ENCODE measurements around the gene FGF21. TPM values are rescaled to one million over a fixed set of nuclear protein-coding genes. Genes with fewer than 3 reads are reported as not detected.
A peak's percentile ranks its signal among the peaks of the same experiment; 100 is the strongest.

FGF21 gene
- total RNA-seq, 1 experiment from 2014 or later, result not detected

DNA sequence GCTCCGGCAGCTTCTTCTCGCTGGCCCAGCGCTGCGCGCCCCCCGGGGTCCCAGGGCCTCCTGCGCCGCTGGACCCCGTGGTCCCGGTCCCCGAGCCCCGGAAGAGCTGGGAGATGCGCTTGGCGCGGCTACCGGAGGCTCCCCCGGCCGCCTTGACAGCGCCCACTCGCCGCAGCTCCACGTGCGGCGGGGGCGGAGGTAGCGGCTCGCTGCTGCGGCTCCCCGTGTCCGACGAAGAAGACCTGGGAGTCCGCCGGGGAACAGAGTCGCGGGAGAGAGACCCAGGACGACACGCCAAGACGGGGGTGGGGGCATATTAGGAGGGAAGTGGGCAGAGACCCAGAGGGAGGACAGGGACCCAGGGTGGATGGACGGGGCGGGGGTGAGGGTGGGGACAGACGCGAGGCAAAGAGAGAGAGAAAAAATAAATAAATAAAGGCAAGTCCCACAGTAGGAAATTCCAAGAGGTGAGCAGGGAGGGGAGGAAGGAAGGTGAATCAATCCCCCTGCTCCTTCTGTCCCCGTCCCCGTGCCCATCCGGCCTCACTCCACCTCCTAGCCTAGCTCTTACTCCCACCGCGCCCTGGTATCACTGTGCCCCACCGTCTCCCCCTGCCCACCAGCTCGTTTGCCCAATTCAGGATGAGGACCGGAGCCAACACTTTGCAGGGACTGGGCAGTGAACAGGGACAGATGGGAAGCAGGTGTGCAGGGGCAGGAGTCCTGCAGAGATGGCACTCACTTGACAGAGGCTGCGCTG, 15.7 kb upstream of the FGF21 start:
- H3K9me3 Mint-ChIP-seq (ENCODE audit: low read depth, unreplicated experiment), result no peaks in the 10 kb centered on the region
- peaks cover 27% of the 10 kb centered on the region for H3K27me3 Mint-ChIP-seq (ENCODE audit: unreplicated experiment)
- intact Hi-C loops (cut with micrococcal nuclease; ENCODE audit: unreplicated experiment), result loop anchor here (5.0 kb wide), 1 partner anchor 62 kb away; no protein-coding TSS in a partner anchor
- CTCF ChIA-PET, result interaction anchor here (0.6 to 2.3 kb wide), 11 partner anchors 19 to 574 kb away, joined by 3 to 15 read pairs (median 5); partner anchors contain the start of gene CA11
- BruUV-seq (replicated peaks), result no TSS peak
- H3K36me3 Mint-ChIP-seq (ENCODE audit: insufficient read depth, unreplicated experiment), result peaks cover 17% of the 10 kb centered on the region
- no peak for DNase-seq
- peak overlapping the region; percentile 26 for H3K4me3 Mint-ChIP-seq (ENCODE audit: low read depth, unreplicated experiment)
- TF ChIP-seq, protein P1, sequence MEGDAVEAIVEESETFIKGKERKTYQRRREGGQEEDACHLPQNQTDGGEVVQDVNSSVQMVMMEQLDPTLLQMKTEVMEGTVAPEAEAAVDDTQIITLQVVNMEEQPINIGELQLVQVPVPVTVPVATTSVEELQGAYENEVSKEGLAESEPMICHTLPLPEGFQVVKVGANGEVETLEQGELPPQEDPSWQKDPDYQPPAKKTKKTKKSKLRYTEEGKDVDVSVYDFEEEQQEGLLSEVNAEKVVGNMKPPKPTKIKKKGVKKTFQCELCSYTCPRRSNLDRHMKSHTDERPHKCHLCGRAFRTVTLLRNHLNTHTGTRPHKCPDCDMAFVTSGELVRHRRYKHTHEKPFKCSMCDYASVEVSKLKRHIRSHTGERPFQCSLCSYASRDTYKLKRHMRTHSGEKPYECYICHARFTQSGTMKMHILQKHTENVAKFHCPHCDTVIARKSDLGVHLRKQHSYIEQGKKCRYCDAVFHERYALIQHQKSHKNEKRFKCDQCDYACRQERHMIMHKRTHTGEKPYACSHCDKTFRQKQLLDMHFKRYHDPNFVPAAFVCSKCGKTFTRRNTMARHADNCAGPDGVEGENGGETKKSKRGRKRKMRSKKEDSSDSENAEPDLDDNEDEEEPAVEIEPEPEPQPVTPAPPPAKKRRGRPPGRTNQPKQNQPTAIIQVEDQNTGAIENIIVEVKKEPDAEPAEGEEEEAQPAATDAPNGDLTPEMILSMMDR (IDR thresholded peaks at IDR 0.05; ENCODE audit: unreplicated experiment), result no peak
- peaks cover 8% of the 10 kb centered on the region for H3K4me1 Mint-ChIP-seq (ENCODE audit: low read depth, unreplicated experiment)
- H3K27ac Mint-ChIP-seq (ENCODE audit: unreplicated experiment), result no peak overlapping the region

DNA sequence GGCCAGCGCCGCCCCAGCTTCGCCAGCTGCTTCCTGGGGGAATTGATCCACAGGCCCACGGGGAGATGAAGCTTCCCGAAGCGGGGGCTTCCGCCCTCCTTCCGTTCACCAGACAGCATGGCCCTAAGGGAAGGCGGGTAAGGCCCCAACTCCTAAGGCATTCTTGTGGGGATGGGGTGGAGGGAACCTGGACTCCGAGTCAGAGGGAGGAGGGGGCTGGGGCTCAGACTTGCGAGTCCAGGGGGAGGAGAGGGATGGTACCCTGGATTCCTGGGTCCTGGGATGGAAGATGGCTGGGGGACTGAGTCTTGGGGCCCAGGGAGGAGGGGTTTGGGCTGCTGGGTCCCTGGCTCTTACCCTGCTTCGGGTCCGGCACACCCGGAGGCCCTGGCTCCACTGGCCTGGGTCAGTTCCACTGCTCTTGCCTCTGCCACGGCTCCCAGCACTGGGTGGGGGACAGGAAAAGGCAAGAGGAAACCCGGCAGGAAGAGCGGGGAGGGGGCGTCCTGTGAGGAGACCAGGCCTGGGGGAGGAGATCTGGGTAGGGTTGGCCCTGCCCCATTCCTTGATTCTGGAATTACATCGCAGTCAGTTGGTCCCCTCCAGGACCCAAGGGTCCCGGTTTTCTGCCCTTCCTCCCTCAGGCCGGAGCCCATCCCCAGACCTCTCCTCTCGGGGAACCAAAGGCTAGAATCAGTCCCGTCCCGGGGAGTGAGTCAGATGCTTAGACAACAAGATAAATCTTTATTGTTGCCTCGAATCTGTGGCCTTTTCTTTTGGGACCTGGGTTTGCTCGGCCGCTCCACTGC, 15.0 kb upstream of the FGF21 start, which contains the start of gene RASIP1:
RASIP1 (minus strand) TSS at position 447 of the 809 bp plus-strand sequence; CDS start at position 119, 328 bp downstream.
- Mint-ChIP-seq H3K4me3 (ENCODE audit: low read depth, unreplicated experiment) (no peak within 1 kb of the TSS), H3K4me1 (ENCODE audit: low read depth, unreplicated experiment) (peaks cover 8% of the 10 kb centered on the region), H3K9me3 (ENCODE audit: low read depth, unreplicated experiment) (no peaks in the 10 kb centered on the region), H3K27me3 (ENCODE audit: unreplicated experiment) (peaks cover 20% of the 10 kb centered on the region), H3K36me3 (ENCODE audit: insufficient read depth, unreplicated experiment) (peaks cover 10% of the 10 kb centered on the region), H3K27ac (ENCODE audit: unreplicated experiment) (no peak within 1 kb of the TSS)
- DNase-seq, result no peak
- intact Hi-C loops (cut with micrococcal nuclease; ENCODE audit: unreplicated experiment), result no loop called here
- TF ChIP-seq, protein P1 (IDR thresholded peaks at IDR 0.05; ENCODE audit: unreplicated experiment), result no peak
- CTCF ChIA-PET, result interaction anchor here (0.6 to 2.3 kb wide), 3 partner anchors 62 to 575 kb away, joined by 3 to 15 read pairs (median 3); no protein-coding TSS in a partner anchor
- BruUV-seq (replicated peaks), result no TSS peak

DNA sequence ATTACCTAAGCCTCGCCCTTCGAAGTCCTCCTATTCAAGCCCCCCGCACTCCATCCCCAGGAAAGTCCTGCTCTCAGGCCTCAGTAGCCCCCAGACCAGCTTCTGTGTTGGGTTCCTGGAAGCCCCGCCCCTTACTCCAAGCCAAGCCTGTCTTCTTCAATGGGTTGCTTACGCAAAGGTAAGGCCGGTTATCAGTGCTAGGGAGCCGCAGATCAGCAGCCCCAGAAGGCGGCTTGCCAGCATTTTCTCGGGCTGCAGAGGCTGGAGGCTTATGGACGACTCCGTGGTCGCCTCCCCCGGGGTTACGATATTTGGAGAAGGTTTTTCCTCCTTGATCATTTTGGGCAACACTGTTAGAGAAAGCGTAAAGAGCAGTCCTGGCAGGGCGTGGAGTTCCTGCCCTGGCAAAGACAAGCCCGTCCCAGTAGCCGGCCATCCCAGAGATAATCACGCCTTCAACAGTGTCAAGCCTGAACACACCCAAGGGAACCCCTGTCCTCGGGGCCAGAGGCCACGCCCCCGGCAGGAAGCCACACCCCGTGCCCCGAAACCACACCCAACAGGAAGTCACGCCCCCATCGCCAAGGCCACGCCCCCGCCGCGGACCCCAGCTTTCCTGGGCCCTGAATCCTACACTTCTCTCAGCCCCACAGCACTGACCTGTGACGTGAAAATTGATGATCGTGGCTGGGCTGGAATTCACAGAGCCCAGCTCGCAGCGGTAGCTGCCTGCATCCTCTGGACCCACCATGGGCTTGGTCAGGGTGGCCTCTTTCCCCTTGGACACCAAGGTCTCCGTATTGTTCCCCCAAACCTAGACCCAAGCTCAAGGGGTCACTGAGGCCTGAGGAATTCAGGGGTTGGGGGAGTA, 14.0 kb upstream of the FGF21 start:
- CTCF ChIA-PET, result no interaction called here
- peak; percentile 37 for DNase-seq
- peaks cover 10% of the 10 kb centered on the region for H3K36me3 Mint-ChIP-seq (ENCODE audit: insufficient read depth, unreplicated experiment)
- H3K4me1 Mint-ChIP-seq (ENCODE audit: low read depth, unreplicated experiment), result peaks cover 8% of the 10 kb centered on the region
- no peaks in the 10 kb centered on the region for H3K9me3 Mint-ChIP-seq (ENCODE audit: low read depth, unreplicated experiment)
- H3K27ac Mint-ChIP-seq (ENCODE audit: unreplicated experiment), result no peak overlapping the region
- BruUV-seq (replicated peaks), result no TSS peak
- intact Hi-C loops (cut with micrococcal nuclease; ENCODE audit: unreplicated experiment), result no loop called here
- H3K27me3 Mint-ChIP-seq (ENCODE audit: unreplicated experiment), result peaks cover 18% of the 10 kb centered on the region
- TF ChIP-seq, protein P1 (IDR thresholded peaks at IDR 0.05; ENCODE audit: unreplicated experiment), result no peak
- H3K4me3 Mint-ChIP-seq (ENCODE audit: low read depth, unreplicated experiment), result no peak overlapping the region

DNA sequence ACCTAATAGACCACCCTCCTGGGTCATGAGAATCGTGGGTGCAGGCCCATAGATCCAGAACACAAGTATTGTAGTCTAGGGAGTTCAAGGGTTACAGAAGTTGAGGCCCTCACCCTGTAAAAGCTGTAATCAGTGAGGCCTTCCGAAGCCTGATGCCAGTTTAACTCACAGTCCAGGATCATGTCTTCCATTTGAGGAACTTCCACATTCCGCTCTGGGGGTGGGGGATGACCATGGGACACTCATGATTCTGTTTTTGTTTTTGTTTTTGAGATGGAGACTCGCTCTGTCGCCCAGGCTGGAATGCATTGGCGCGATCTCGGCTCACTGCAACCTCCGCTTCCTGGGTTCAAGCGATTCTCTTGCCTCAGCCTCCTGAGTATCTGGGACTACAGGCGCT, 13.2 kb upstream of the FGF21 start:
- Mint-ChIP-seq H3K4me3 (ENCODE audit: low read depth, unreplicated experiment) (no peak overlapping the region), H3K27ac (ENCODE audit: unreplicated experiment) (no peak overlapping the region), H3K36me3 (ENCODE audit: insufficient read depth, unreplicated experiment) (peaks cover 11% of the 10 kb centered on the region), H3K9me3 (ENCODE audit: low read depth, unreplicated experiment) (no peaks in the 10 kb centered on the region), H3K4me1 (ENCODE audit: low read depth, unreplicated experiment) (peaks cover 8% of the 10 kb centered on the region), H3K27me3 (ENCODE audit: unreplicated experiment) (peaks cover 18% of the 10 kb centered on the region)
- no peak for DNase-seq
- BruUV-seq (replicated peaks), result no TSS peak
- intact Hi-C loops (cut with micrococcal nuclease; ENCODE audit: unreplicated experiment), result no loop called here
- TF ChIP-seq, protein P1 (IDR thresholded peaks at IDR 0.05; ENCODE audit: unreplicated experiment), result no peak
- CTCF ChIA-PET, result no interaction called here
